Transverse colon (tissue), 4 donors: ENCODE measurements around the gene HECW1. TPM values are rescaled to one million over a fixed set of nuclear protein-coding genes. Genes with fewer than 3 reads are reported as not detected.

Experiments used
- DNase-seq: peaks from one replicate; pipeline ENCODE4 v3.0.0-alpha.2; 2019
- H3K27ac ChIP-seq, 4 donors: fragments of 200-600 bp; sonication (generic); 2 replicates each; pipeline ENCODE4 v1.5.1; 2016 to 2018; ENCODE audit warnings: inconsistent platforms in 4 of 4
- H3K27me3 ChIP-seq: fragments of 200-600 bp; sonication (generic); 2 replicates; pipeline ENCODE4 v1.5.1; 2017; ENCODE audit warnings: inconsistent platforms
- H3K36me3 ChIP-seq, 4 donors: fragments of 200-600 bp; sonication (generic); 2 replicates each; pipeline ENCODE4 v1.5.1; 2017 to 2019; ENCODE audit warnings: inconsistent platforms in 4 of 4
- H3K4me1 ChIP-seq, 4 donors: fragments of 200-600 bp; sonication (generic); 2 replicates each; pipeline ENCODE4 v1.5.1; 2017 to 2020; ENCODE audit warnings: inconsistent platforms in 4 of 4
- H3K4me3 ChIP-seq, 4 donors: fragments of 200-600 bp; sonication (generic); 1 replicate in 1 of 4; 2 replicates in 3 of 4; pipeline versions ENCODE4 v1.5.1 to v1.6.1; 2017 to 2019; ENCODE audit warnings: inconsistent platforms in 4 of 4
- H3K9me3 ChIP-seq, 2 donors: fragments of 200-600 bp; sonication (generic); 2 replicates each; pipeline ENCODE4 v1.5.1; 2017 to 2019; ENCODE audit warnings: inconsistent platforms in 2 of 2
- CTCF ChIP-seq, 5 experiments: fragments of 200-600 bp in 3 of 5; fragments of 450-650 bp in 2 of 5; sonication (generic) in 3 of 5; IDR thresholded peaks; 1 replicate in 2 of 5; 2 replicates in 3 of 5; pipeline ENCODE4 v1.5.1; 2016 to 2017; ENCODE audit warnings: antibody characterized with exemption in 5 of 5, inconsistent platforms in 3 of 5, mild to moderate bottlenecking in 2 of 5, moderate library complexity in 1 of 5
- EP300 ChIP-seq: sonication (generic); formaldehyde crosslinking; IDR thresholded peaks from one replicate; pipeline ENCODE4 v1.6.1; 2017; ENCODE audit warnings: antibody characterized with exemption, low read depth
- POLR2A ChIP-seq: fragments of 450-650 bp; IDR thresholded peaks from one replicate; pipeline ENCODE4 v1.6.1; 2016; ENCODE audit warnings: antibody characterized with exemption, mild to moderate bottlenecking, moderate library complexity
- POLR2AphosphoS5 ChIP-seq, 3 donors: sonication (generic); formaldehyde crosslinking; IDR thresholded peaks; one replicate each; pipeline ENCODE4 v1.6.1; 2016; ENCODE audit warnings: antibody characterized with exemption in 3 of 3
- WGBS, 2 donors: methylation state at CpG; one replicate each; pipeline ENCODE4 v1.1.5; 2018; ENCODE audit warnings: low coverage in 1 of 2; 5-methylcytosine and 5-hydroxymethylcytosine counted together
- in situ Hi-C, 4 donors: fragments of 200-750 bp; cut with MboI; loops; one replicate each; pipeline versions ENCODE4 v1.15.0 to v1.15.1; 2017; ENCODE audit warnings: low sequenced_read_pairs in 3 of 4, low pct_ligation_motif_present in 1 of 4, low pct_unique_long_range_greater_than_20kb in 1 of 4
- intact Hi-C: fragments of 100-400 bp; cut with DNase I; formaldehyde crosslinking; loops from one replicate; pipeline ENCODE4 v1.15.1; 2023; ENCODE audit warnings: low total_unique reads
- total RNA-seq, 4 donors: library from RNA; depleted of rRNA; stranded (reverse); fragments of >200 nt; gene quantifications; one replicate each; pipeline ENCODE4 v1.1.0, GENCODE V29; 2016

Gene HECW1
- total RNA-seq, 4 donors from 2014 or later: 1.1 to 1.4 TPM; not detected in 2

GRCh38 chr7:43229801-43230200 lies 117.4 kb downstream of the HECW1 start:
- Histone ChIP-seq H3K4me1 (no peaks in the 10 kb centered on the region), H3K4me3 (no peak overlapping the region), H3K36me3 (no peaks in the 10 kb centered on the region), H3K27me3 (no peaks in the 10 kb centered on the region), H3K27ac (no peak overlapping the region), H3K9me3 (no peaks in the 10 kb centered on the region)
- DNase-seq: no peak
- TF ChIP-seq POLR2A (no peak), EP300 (no peak), POLR2AphosphoS5 (IDR thresholded peaks at IDR 0.05) (no peak), CTCF (IDR thresholded peaks at IDR 0.05) (no peak)
- WGBS, 2 donors: 82% methylated on average over 4 to 5 of the region's 5 CpGs
- in situ Hi-C loops (no loop called here), intact Hi-C loops (no loop called here)

DNA sequence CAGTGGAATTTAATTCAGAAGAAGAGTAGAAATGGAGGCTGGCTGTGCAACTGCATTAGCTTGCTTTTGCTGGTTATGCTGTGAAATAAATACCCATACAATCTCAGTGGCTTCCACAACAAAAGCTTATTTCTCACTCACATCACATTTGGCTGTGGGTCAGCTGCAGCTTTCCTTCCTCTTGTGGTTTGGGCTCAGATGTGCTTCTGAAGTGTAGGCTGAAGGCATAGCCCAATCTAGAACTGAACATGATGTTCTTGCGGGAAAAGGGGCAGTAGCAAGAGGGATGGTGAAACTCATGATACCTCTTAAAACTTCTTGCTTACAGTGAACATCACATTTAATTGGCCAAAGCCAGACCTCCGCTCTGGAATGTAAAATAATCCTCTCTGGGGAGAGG lies 119.9 kb downstream of the HECW1 start:
- TF ChIP-seq EP300 (no peak), POLR2AphosphoS5 (IDR thresholded peaks at IDR 0.05) (no peak), POLR2A (no peak), CTCF (IDR thresholded peaks at IDR 0.05) (no peak)
- in situ Hi-C loops: no loop called here
- H3K4me3 ChIP-seq: no peak overlapping the region
- no peaks in the 10 kb centered on the region for H3K9me3 ChIP-seq
- intact Hi-C loops: no loop called here
- no peak for DNase-seq
- H3K36me3 ChIP-seq: no peaks in the 10 kb centered on the region
- H3K27me3 ChIP-seq: no peaks in the 10 kb centered on the region
- H3K4me1 ChIP-seq: no peaks in the 10 kb centered on the region
- no peak overlapping the region for H3K27ac ChIP-seq
- WGBS, 2 donors: 60 to 61% methylated on average over 1 to 2 of the region's 2 CpGs

GRCh38 chr7:43234073-43234472 lies 121.6 kb downstream of the HECW1 start:
- no peaks in the 10 kb centered on the region for H3K36me3 ChIP-seq
- no peak for DNase-seq
- no peak overlapping the region for H3K27ac ChIP-seq
- in situ Hi-C loops: no loop called here
- TF ChIP-seq POLR2AphosphoS5 (IDR thresholded peaks at IDR 0.05): no peak
- no peak for TF ChIP-seq POLR2A
- no peak for TF ChIP-seq EP300
- no peak for TF ChIP-seq CTCF (IDR thresholded peaks at IDR 0.05)
- no peaks in the 10 kb centered on the region for H3K9me3 ChIP-seq
- H3K4me1 ChIP-seq: no peaks in the 10 kb centered on the region
- intact Hi-C loops: no loop called here
- 58% methylated on average over 5 of the region's 5 CpGs; no CpG with 5 or more reads in 1 of the 2 donors for WGBS, 2 donors
- no peak overlapping the region for H3K4me3 ChIP-seq
- no peaks in the 10 kb centered on the region for H3K27me3 ChIP-seq

- intact Hi-C loops: no loop called here
- DNase-seq: no peak
- Histone ChIP-seq H3K4me1 (no peaks in the 10 kb centered on the region), H3K36me3 (no peaks in the 10 kb centered on the region), H3K27me3 (no peaks in the 10 kb centered on the region), H3K9me3 (no peaks in the 10 kb centered on the region), H3K4me3 (no peak overlapping the region), H3K27ac (no peak overlapping the region)
- in situ Hi-C loops: no loop called here
- 62 to 79% methylated on average over 2 to 3 of the region's 4 CpGs for WGBS, 2 donors
- TF ChIP-seq POLR2A: no peak
- TF ChIP-seq CTCF (IDR thresholded peaks at IDR 0.05): no peak
- TF ChIP-seq POLR2AphosphoS5 (IDR thresholded peaks at IDR 0.05): no peak
- no peak for TF ChIP-seq EP300
Measured at GRCh38 chr7:43234968-43235367, 122.5 kb downstream of the HECW1 start.
